Kidney glomerular epithelial cell (primary cell): ENCODE data around the gene TAS2R43.
"Not testable (repeated sequence)": the region's sequence is repeated elsewhere in the genome, so short reads cannot be mapped to it uniquely, and the experiment has no call there.

Experiments used
- DNase-seq: peaks from one replicate; lab custom pipeline; 2025; lab: John Stamatoyannopoulos, UW

Gene TAS2R43

GRCh38 chr12:11059784-11060183 is 32.3 kb downstream of the TAS2R43 start:
- peak; percentile 7 for DNase-seq

- DNase-seq: no peak
Observed at GRCh38 chr12:11059041-11059440, 33.1 kb downstream of the TAS2R43 start.

GRCh38 chr12:11055306-11055705 is 36.8 kb downstream of the TAS2R43 start:
- no peak for DNase-seq

- not testable (repeated sequence) for DNase-seq
Observed at GRCh38 chr12:11049806-11050531, 42.1 kb downstream of the TAS2R43 start.

DNA sequence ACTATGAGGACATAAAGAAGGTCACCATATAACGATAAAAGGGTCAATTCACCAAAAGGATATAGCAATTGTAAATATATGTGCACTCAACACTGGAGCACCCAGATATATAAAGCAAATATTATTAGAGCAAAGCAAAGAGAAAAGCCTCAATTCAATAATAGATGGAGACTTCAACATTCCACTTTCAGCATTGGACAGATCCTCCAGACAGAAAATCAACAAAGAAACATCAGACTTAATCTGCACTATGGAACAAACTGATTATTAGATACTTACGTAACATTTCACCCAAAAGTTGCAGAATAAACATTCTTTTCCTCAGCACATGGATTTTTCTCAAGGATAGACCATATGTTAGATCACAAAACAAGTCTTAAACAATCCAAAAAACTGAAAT is 50.7 kb downstream of the TAS2R43 start:
- DNase-seq: not testable (repeated sequence)
